Epithelial cell of esophagus (primary cell): ENCODE results near the gene SERPIND1.

Experiments
- DNase-seq: peaks from one replicate; pipeline ENCODE4 v3.0.0; 2010; ENCODE audit warnings: low read depth
- H3K4me3 ChIP-seq: 2 replicates; pipeline ENCODE4 v1.5.1; 2011; ENCODE audit warnings: mild to moderate bottlenecking, low read length, control low read depth
- CTCF ChIP-seq: IDR thresholded peaks from 2 replicates; pipeline ENCODE4 v1.5.1; 2011; ENCODE audit warnings: low read depth, mild to moderate bottlenecking, low read length, control low read depth, inconsistent platforms; ENCODE audit not compliant: insufficient read depth; ENCODE audit errors: missing control alignments

The SERPIND1 gene

GRCh38 chr22:20779014-20779817 is 5.3 kb downstream of the SERPIND1 start:
- DNase-seq, result no peak
- no peak overlapping the region for H3K4me3 ChIP-seq
- TF ChIP-seq CTCF, result no peak

- H3K4me3 ChIP-seq, result no peak overlapping the region
- peak; percentile 37 for DNase-seq
- no peak for TF ChIP-seq CTCF
Observed at GRCh38 chr22:20779818-20780158, 5.9 kb downstream of the SERPIND1 start.

GRCh38 chr22:20781272-20781990 is 7.5 kb downstream of the SERPIND1 start:
- H3K4me3 ChIP-seq, result no peak overlapping the region
- DNase-seq, result peak; percentile 81
- TF ChIP-seq CTCF, result no peak

GRCh38 chr22:20782083-20782482 is 8.2 kb downstream of the SERPIND1 start:
- no peak for DNase-seq
- TF ChIP-seq CTCF, result no peak
- no peak overlapping the region for H3K4me3 ChIP-seq

- no peak for TF ChIP-seq CTCF
- no peak for DNase-seq
- H3K4me3 ChIP-seq, result no peak overlapping the region
Observed at GRCh38 chr22:20782596-20783299, 8.8 kb downstream of the SERPIND1 start.

- no peak for TF ChIP-seq CTCF
- no peak for DNase-seq
- no peak overlapping the region for H3K4me3 ChIP-seq
Observed at GRCh38 chr22:20783300-20783673, 9.4 kb downstream of the SERPIND1 start.
